GM23338 (cell line): ENCODE measurements around the gene KIF17.

ENCODE experiments used
- CREB1 ChIP-seq: fragments of 250-450 bp; sonication (Bioruptor Pico); IDR thresholded peaks from 2 replicates; pipeline ENCODE4 v1.5.0; 2020; ENCODE audit warnings: low read depth, mild to moderate bottlenecking, moderate library complexity
- EZH2 ChIP-seq: fragments of 200-600 bp; sonication (generic); IDR thresholded peaks from one replicate; pipeline ENCODE4 v1.8.0; 2017; ENCODE audit warnings: antibody characterized with exemption, mild to moderate bottlenecking, low read depth; ENCODE audit not compliant: unreplicated experiment
- EZH2phosphoT487 ChIP-seq: fragments of 200-600 bp; sonication (generic); IDR thresholded peaks from one replicate; pipeline ENCODE4 v1.8.1; 2018; ENCODE audit warnings: antibody characterized with exemption; ENCODE audit not compliant: unreplicated experiment
- JUNB ChIP-seq: IDR thresholded peaks from one replicate; pipeline ENCODE4 v1.6.1; 2016; ENCODE audit warnings: antibody characterized with exemption; ENCODE audit not compliant: unreplicated experiment
- NANOG ChIP-seq: IDR thresholded peaks from 2 replicates; pipeline ENCODE4 v1.6.1; 2016; ENCODE audit warnings: antibody characterized with exemption, borderline replicate concordance
- POLR2AphosphoS5 ChIP-seq: IDR thresholded peaks from 2 replicates; pipeline ENCODE4 v1.6.1; 2016; ENCODE audit warnings: antibody characterized with exemption, low read depth
- ZNF114 ChIP-seq: fragments of 250-450 bp; sonication (Bioruptor Pico); IDR thresholded peaks from 2 replicates; pipeline ENCODE4 v1.5.0; 2020; ENCODE audit warnings: mild to moderate bottlenecking, moderate library complexity
- ZNF331 ChIP-seq: fragments of 250-450 bp; sonication (Bioruptor Pico); IDR thresholded peaks from 2 replicates; pipeline ENCODE4 v1.5.0; 2020; ENCODE audit warnings: low read depth, mild to moderate bottlenecking, moderate library complexity
- TF ChIP-seq, protein P1 (sequence below), 2 experiments: fragments of 200-600 bp in 1 of 2; sonication (generic) in 1 of 2; conservative IDR thresholded peaks; 2 replicates each; pipeline versions ENCODE4 v1.5.1 to v1.6.1; 2016 to 2017; ENCODE audit warnings: antibody characterized with exemption in 2 of 2, low read depth in 2 of 2, mild to moderate bottlenecking in 2 of 2, moderate library complexity in 1 of 2
- TF ChIP-seq, protein P2 (sequence below): IDR thresholded peaks from 2 replicates; pipeline ENCODE4 v1.6.1; 2016; ENCODE audit warnings: antibody characterized with exemption
- TF ChIP-seq, protein P3 (sequence below): IDR thresholded peaks from one replicate; pipeline ENCODE4 v1.6.1; 2018; ENCODE audit warnings: antibody characterized with exemption; ENCODE audit not compliant: unreplicated experiment

DNA sequence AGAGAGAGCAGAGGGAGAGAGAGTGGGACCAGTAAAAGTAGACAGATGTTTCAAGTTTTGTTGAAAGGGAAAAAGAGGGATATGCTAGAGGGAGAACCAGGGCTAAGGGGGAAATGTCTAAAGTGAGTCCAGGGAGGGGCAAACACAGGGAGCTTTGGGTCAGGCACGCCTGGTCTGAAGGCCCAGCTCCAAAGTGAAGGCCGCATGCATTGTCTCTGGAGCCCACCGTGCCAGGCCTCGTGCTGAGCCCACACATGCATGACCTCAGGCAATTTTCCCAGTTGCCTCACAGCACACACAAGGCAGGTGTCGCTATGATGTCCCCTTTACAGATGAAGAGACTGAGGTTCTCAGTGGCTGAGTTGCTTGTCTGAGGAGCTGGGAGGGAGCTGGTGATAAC, 16.0 kb downstream of the KIF17 start:
- TF ChIP-seq, protein P1, sequence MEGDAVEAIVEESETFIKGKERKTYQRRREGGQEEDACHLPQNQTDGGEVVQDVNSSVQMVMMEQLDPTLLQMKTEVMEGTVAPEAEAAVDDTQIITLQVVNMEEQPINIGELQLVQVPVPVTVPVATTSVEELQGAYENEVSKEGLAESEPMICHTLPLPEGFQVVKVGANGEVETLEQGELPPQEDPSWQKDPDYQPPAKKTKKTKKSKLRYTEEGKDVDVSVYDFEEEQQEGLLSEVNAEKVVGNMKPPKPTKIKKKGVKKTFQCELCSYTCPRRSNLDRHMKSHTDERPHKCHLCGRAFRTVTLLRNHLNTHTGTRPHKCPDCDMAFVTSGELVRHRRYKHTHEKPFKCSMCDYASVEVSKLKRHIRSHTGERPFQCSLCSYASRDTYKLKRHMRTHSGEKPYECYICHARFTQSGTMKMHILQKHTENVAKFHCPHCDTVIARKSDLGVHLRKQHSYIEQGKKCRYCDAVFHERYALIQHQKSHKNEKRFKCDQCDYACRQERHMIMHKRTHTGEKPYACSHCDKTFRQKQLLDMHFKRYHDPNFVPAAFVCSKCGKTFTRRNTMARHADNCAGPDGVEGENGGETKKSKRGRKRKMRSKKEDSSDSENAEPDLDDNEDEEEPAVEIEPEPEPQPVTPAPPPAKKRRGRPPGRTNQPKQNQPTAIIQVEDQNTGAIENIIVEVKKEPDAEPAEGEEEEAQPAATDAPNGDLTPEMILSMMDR (conservative IDR thresholded peaks at IDR 0.05; ENCODE audit: low read depth in 2 of 2), result no peak
- TF ChIP-seq POLR2AphosphoS5 (no peak), EZH2 (no peak), CREB1 (CRISPR knock-in tag) (no peak), EZH2phosphoT487 (no peak), JUNB (no peak), ZNF114 (CRISPR knock-in tag) (no peak), NANOG (no peak), ZNF331 (CRISPR knock-in tag) (no peak)
- TF ChIP-seq, protein P2, sequence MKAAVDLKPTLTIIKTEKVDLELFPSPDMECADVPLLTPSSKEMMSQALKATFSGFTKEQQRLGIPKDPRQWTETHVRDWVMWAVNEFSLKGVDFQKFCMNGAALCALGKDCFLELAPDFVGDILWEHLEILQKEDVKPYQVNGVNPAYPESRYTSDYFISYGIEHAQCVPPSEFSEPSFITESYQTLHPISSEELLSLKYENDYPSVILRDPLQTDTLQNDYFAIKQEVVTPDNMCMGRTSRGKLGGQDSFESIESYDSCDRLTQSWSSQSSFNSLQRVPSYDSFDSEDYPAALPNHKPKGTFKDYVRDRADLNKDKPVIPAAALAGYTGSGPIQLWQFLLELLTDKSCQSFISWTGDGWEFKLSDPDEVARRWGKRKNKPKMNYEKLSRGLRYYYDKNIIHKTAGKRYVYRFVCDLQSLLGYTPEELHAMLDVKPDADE, result no peak
- TF ChIP-seq, protein P3, sequence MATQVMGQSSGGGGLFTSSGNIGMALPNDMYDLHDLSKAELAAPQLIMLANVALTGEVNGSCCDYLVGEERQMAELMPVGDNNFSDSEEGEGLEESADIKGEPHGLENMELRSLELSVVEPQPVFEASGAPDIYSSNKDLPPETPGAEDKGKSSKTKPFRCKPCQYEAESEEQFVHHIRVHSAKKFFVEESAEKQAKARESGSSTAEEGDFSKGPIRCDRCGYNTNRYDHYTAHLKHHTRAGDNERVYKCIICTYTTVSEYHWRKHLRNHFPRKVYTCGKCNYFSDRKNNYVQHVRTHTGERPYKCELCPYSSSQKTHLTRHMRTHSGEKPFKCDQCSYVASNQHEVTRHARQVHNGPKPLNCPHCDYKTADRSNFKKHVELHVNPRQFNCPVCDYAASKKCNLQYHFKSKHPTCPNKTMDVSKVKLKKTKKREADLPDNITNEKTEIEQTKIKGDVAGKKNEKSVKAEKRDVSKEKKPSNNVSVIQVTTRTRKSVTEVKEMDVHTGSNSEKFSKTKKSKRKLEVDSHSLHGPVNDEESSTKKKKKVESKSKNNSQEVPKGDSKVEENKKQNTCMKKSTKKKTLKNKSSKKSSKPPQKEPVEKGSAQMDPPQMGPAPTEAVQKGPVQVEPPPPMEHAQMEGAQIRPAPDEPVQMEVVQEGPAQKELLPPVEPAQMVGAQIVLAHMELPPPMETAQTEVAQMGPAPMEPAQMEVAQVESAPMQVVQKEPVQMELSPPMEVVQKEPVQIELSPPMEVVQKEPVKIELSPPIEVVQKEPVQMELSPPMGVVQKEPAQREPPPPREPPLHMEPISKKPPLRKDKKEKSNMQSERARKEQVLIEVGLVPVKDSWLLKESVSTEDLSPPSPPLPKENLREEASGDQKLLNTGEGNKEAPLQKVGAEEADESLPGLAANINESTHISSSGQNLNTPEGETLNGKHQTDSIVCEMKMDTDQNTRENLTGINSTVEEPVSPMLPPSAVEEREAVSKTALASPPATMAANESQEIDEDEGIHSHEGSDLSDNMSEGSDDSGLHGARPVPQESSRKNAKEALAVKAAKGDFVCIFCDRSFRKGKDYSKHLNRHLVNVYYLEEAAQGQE, result no peak
